Lung (tissue), 12 donors: ENCODE results near the gene C9orf153. TPM values are rescaled to one million over a fixed set of nuclear protein-coding genes. Genes with fewer than 3 reads are reported as not detected.

Experiments
- ATAC-seq: fragments of 200-7000 bp; cut with Tn5 transposase; one replicate; pipeline ENCODE4 v1.9.1; 2020; ENCODE audit warnings: moderate number of reproducible peaks; ENCODE audit not compliant: insufficient read depth, low FRiP score
- DNase-seq, 3 donors: peaks; one replicate each; pipeline ENCODE4 v3.0.0-alpha.2; 2013 to 2017
- H3K27ac ChIP-seq, 2 donors: one replicate each; pipeline ENCODE4 v1.5.1; 2013; ENCODE audit warnings: mild to moderate bottlenecking in 2 of 2, moderate library complexity in 2 of 2, control low read depth in 1 of 2, inconsistent platforms in 1 of 2, low read depth in 1 of 2, low read length in 1 of 2
- H3K27me3 ChIP-seq, 3 donors: one replicate each; pipeline ENCODE4 v1.5.1; 2013; ENCODE audit warnings: low read length in 2 of 3; ENCODE audit not compliant: control insufficient read depth in 3 of 3, insufficient read depth in 3 of 3
- H3K36me3 ChIP-seq, 4 donors: one replicate each; pipeline ENCODE4 v1.5.1; 2013; ENCODE audit warnings: low read length in 4 of 4, mild to moderate bottlenecking in 1 of 4, moderate library complexity in 1 of 4; ENCODE audit not compliant: control insufficient read depth in 4 of 4, insufficient read depth in 4 of 4
- H3K4me1 ChIP-seq, 5 donors: one replicate each; pipeline ENCODE4 v1.5.1; 2013; ENCODE audit warnings: low read length in 5 of 5, mild to moderate bottlenecking in 2 of 5, moderate library complexity in 1 of 5; ENCODE audit not compliant: control insufficient read depth in 5 of 5, insufficient read depth in 5 of 5
- H3K4me3 ChIP-seq: one replicate; pipeline ENCODE4 v1.5.1; 2013; ENCODE audit warnings: mild to moderate bottlenecking, control low read depth, moderate library complexity
- H3K9ac ChIP-seq, 2 donors: one replicate each; pipeline ENCODE4 v1.5.1; 2013; ENCODE audit warnings: low read length in 2 of 2, control low read depth in 1 of 2; ENCODE audit not compliant: insufficient read depth in 1 of 2
- H3K9me3 ChIP-seq, 4 donors: one replicate each; pipeline ENCODE4 v1.5.1; 2013; ENCODE audit warnings: low read length in 3 of 4, mild to moderate bottlenecking in 1 of 4, moderate library complexity in 1 of 4; ENCODE audit not compliant: control insufficient read depth in 4 of 4, insufficient read depth in 3 of 4
- CTCF ChIP-seq: IDR thresholded peaks from 2 replicates; pipeline ENCODE4 v1.5.1; 2012; ENCODE audit warnings: mild to moderate bottlenecking; ENCODE audit errors: control extremely low read depth, extremely low read depth
- WGBS, 2 donors: extraction: QIAGEN DNeasy Blood & Tissue Kit; methylation state at CpG; one replicate each; pipeline ENCODE4 v1.1.7; 2013; 5-methylcytosine and 5-hydroxymethylcytosine counted together
- polyA plus RNA-seq, 2 donors: library from polyadenylated mRNA; stranded (reverse); fragments of 200-250 nt; gene quantifications; one replicate each; pipeline ENCODE4 v1.2.1, GENCODE V29; 2013
- total RNA-seq, 2 donors: library from RNA; depleted of rRNA in 1 of 2; stranded (reverse); fragments of >200 nt in 1 of 2; gene quantifications; one replicate each; pipeline ENCODE4 v1.2.1, GENCODE V29; 2014 to 2021
- donor health status: control.
- donor health status: control.
- donor health status: Bipolar disorder and iron deficiency.
- donor health status: healthy.
- donor health status: DM: yes; HTN: yes; CAD: no.

The C9orf153 gene
- total and polyA plus RNA-seq, 4 donors, result 0.02 to 2.7 (median 0.19) TPM

- no peaks in the 10 kb centered on the region for H3K27me3 ChIP-seq
- H3K9me3 ChIP-seq, result no peaks in the 10 kb centered on the region
- WGBS, 2 donors, result 80 to 96% methylated on average over 4 of the region's 4 CpGs
- no peak for ATAC-seq
- no peak for DNase-seq
- peak overlapping the region in 1 of 2 donors; percentile 49 for H3K27ac ChIP-seq
- no peak overlapping the region for H3K9ac ChIP-seq
- H3K36me3 ChIP-seq, result peaks cover 3 to 26% (median 11%) of the 10 kb centered on the region in 4 donors
- no peak overlapping the region for H3K4me3 ChIP-seq
- TF ChIP-seq CTCF, result no peak
- peaks cover under 1 to 13% (median 2%) of the 10 kb centered on the region in 5 donors for H3K4me1 ChIP-seq
These were observed 3.0 kb upstream of the C9orf153 start for GRCh38 chr9:86262492-86262891.

- Histone ChIP-seq H3K4me1 (peaks cover 4 to 33% (median 6%) of the 10 kb centered on the region in 5 donors), H3K27ac (peak overlapping the region in 1 of 2 donors; percentile 14), H3K27me3 (no peaks in the 10 kb centered on the region), H3K36me3 (peaks cover 0 to 10% (median 2%) of the 10 kb centered on the region in 4 donors), H3K9me3 (peaks cover 0 to 8% (median 2%) of the 10 kb centered on the region in 4 donors), H3K4me3 (no peak overlapping the region), H3K9ac (no peak overlapping the region)
- DNase-seq (peak in 2 of 3 donors; percentile 64 to 67), ATAC-seq (no peak)
- no peak for TF ChIP-seq CTCF
- 84 to 91% methylated on average over 2 of the region's 2 CpGs for WGBS, 2 donors
These were observed 2.1 kb downstream of the C9orf153 start for GRCh38 chr9:86257391-86257790.

- H3K9ac ChIP-seq, result no peak overlapping the region
- H3K36me3 ChIP-seq, result peaks cover 0 to 7% (median 2%) of the 10 kb centered on the region in 4 donors
- no peaks in the 10 kb centered on the region for H3K27me3 ChIP-seq
- H3K27ac ChIP-seq, result no peak overlapping the region
- no peak for TF ChIP-seq CTCF
- H3K9me3 ChIP-seq, result peaks cover 0 to 8% (median 2%) of the 10 kb centered on the region in 4 donors
- 78 to 86% methylated on average over 3 of the region's 3 CpGs for WGBS, 2 donors
- DNase-seq (peak in 2 of 3 donors; percentile 41 to 59), ATAC-seq (no peak)
- peaks cover 2 to 33% (median 6%) of the 10 kb centered on the region in 5 donors for H3K4me1 ChIP-seq
- no peak overlapping the region for H3K4me3 ChIP-seq
These were observed 2.8 kb downstream of the C9orf153 start for GRCh38 chr9:86256653-86257052.

- ATAC-seq, result no peak
- Histone ChIP-seq H3K27me3 (no peaks in the 10 kb centered on the region), H3K36me3 (peaks cover 0 to 4% (median under 1%) of the 10 kb centered on the region in 4 donors), H3K4me3 (no peak overlapping the region), H3K9me3 (peaks cover 0 to 8% (median 2%) of the 10 kb centered on the region in 4 donors), H3K9ac (no peak overlapping the region), H3K27ac (no peak overlapping the region), H3K4me1 (peaks cover 2 to 23% (median 6%) of the 10 kb centered on the region in 5 donors)
- no peak for DNase-seq
- TF ChIP-seq CTCF, result no peak
- 97 to 98% methylated on average over 3 of the region's 3 CpGs for WGBS, 2 donors
These were observed 5.9 kb downstream of the C9orf153 start for GRCh38 chr9:86253577-86253976.
